Neutrophil (primary cell): ENCODE results near the gene ENDOV.

Experiments
- H3K27ac ChIP-seq: fragments of 200-600 bp; sonication (generic); 2 replicates; pipeline ENCODE4 v1.5.1; 2016; ENCODE audit warnings: mild to moderate bottlenecking, moderate library complexity
- H3K27me3 ChIP-seq: fragments of 200-600 bp; sonication (generic); 2 replicates; pipeline ENCODE4 v1.6.0; 2016; ENCODE audit warnings: mild to moderate bottlenecking
- H3K36me3 ChIP-seq: fragments of 200-600 bp; sonication (generic); 2 replicates; pipeline ENCODE4 v1.5.1; 2017
- H3K4me1 ChIP-seq, 2 experiments: fragments of 200-600 bp in 1 of 2; sonication (generic) in 1 of 2; 1 replicate in 1 of 2; 2 replicates in 1 of 2; pipeline versions ENCODE4 v1.5.1 to v1.6.1; 2013 to 2016; ENCODE audit warnings: low read depth in 1 of 2, low read length in 1 of 2, mild to moderate bottlenecking in 1 of 2, moderate library complexity in 1 of 2; ENCODE audit not compliant: control insufficient read depth in 1 of 2, insufficient read depth in 1 of 2
- H3K4me3 ChIP-seq, 2 experiments: fragments of 200-600 bp in 1 of 2; sonication (generic) in 1 of 2; 1 replicate in 1 of 2; 2 replicates in 1 of 2; pipeline ENCODE4 v1.5.1; 2013 to 2016; ENCODE audit warnings: low read depth in 1 of 2, low read length in 1 of 2, mild to moderate bottlenecking in 1 of 2, moderate library complexity in 1 of 2
- H3K9me3 ChIP-seq: fragments of 200-600 bp; sonication (generic); 2 replicates; pipeline ENCODE4 v1.5.1; 2016
- CTCF ChIP-seq: fragments of 200-600 bp; sonication (generic); IDR thresholded peaks from 2 replicates; pipeline ENCODE4 v1.5.1; 2016; ENCODE audit warnings: antibody characterized with exemption

Gene ENDOV

GRCh38 chr17:80454557-80455335, 39.8 kb downstream of the ENDOV start:
- Histone ChIP-seq H3K27ac (peak overlapping the region; percentile 85), H3K4me3 (peak overlapping the region; percentile 79 to 89), H3K4me1 (peaks cover 33 to 45% of the 10 kb centered on the region in 2 experiments), H3K36me3 (no peaks in the 10 kb centered on the region), H3K9me3 (no peaks in the 10 kb centered on the region), H3K27me3 (peaks cover under 1% of the 10 kb centered on the region)
- peak; percentile 33 for TF ChIP-seq CTCF

- H3K9me3 ChIP-seq, result no peaks in the 10 kb centered on the region
- peaks cover 33 to 45% of the 10 kb centered on the region in 2 experiments for H3K4me1 ChIP-seq
- no peaks in the 10 kb centered on the region for H3K36me3 ChIP-seq
- peak overlapping the region; percentile 85 for H3K27ac ChIP-seq
- no peak for TF ChIP-seq CTCF
- peaks cover 6% of the 10 kb centered on the region for H3K27me3 ChIP-seq
- H3K4me3 ChIP-seq, result peak overlapping the region; percentile 79 to 89
These were observed 40.4 kb downstream of the ENDOV start for GRCh38 chr17:80455336-80455710.

GRCh38 chr17:80455784-80456183, 40.8 kb downstream of the ENDOV start:
- Histone ChIP-seq H3K9me3 (no peaks in the 10 kb centered on the region), H3K27me3 (peaks cover 11% of the 10 kb centered on the region), H3K36me3 (no peaks in the 10 kb centered on the region), H3K4me3 (no peak overlapping the region), H3K4me1 (peaks cover 33 to 45% of the 10 kb centered on the region in 2 experiments), H3K27ac (no peak overlapping the region)
- TF ChIP-seq CTCF, result no peak

- no peak overlapping the region for H3K4me3 ChIP-seq
- no peak for TF ChIP-seq CTCF
- H3K27ac ChIP-seq, result peak overlapping the region; percentile 60
- peaks cover 33 to 45% of the 10 kb centered on the region in 2 experiments for H3K4me1 ChIP-seq
- H3K36me3 ChIP-seq, result no peaks in the 10 kb centered on the region
- no peaks in the 10 kb centered on the region for H3K9me3 ChIP-seq
- peaks cover 16% of the 10 kb centered on the region for H3K27me3 ChIP-seq
These were observed 41.7 kb downstream of the ENDOV start for GRCh38 chr17:80456465-80457235.

- H3K27ac ChIP-seq, result peak overlapping the region; percentile 60
- H3K27me3 ChIP-seq, result peaks cover 23% of the 10 kb centered on the region
- TF ChIP-seq CTCF, result no peak
- no peaks in the 10 kb centered on the region for H3K36me3 ChIP-seq
- no peaks in the 10 kb centered on the region for H3K9me3 ChIP-seq
- H3K4me1 ChIP-seq, result peaks cover 33 to 45% of the 10 kb centered on the region in 2 experiments
- no peak overlapping the region for H3K4me3 ChIP-seq
These were observed 42.4 kb downstream of the ENDOV start for GRCh38 chr17:80457236-80457856.
